HG03280 (cell line): ENCODE data around the gene ATF7IP.
"Not testable (repeated sequence)": the region's sequence is repeated elsewhere in the genome, so short reads cannot be mapped to it uniquely, and the experiment has no call there.

Source experiments
- ATAC-seq: cut with Tn5 transposase; IDR thresholded peaks from one replicate; pipeline ENCODE4 v1.9.1; 2021; ENCODE audit warnings: mild to moderate bottlenecking, moderate library complexity; ENCODE audit not compliant: unreplicated experiment

The ATF7IP gene

DNA sequence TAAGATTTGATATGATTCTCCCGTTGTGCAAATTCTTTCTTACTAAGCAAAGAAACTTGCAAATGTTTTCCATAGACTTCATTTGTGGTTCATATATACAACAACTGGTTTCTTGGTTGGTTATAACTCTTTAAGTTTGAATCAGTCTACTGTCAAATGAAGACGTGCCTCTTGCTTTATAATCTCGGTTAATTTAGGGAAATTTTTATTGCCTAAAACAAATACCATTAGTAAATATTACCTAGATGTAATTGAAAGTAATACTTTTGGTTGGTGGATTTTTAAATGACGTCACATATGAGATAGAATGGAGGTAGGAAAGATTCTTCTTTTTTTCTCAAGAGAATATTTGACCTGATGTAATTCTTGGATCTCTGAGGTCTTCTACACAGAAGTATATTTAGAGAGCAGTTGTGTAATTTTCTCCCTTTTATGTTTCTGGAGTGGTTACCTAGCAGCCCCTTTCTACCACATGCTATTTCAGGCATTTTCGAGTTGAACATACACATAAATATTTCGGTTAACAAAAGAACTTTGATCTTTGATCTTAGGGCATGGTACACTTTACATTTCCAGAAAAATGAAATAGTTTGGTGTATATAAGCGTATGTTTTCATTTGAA, 1.7 kb downstream of the ATF7IP start:
- peak; percentile 39 for ATAC-seq

- ATAC-seq = no peak
These were observed 3.8 kb downstream of the ATF7IP start for GRCh38 chr12:14369311-14369710.

DNA sequence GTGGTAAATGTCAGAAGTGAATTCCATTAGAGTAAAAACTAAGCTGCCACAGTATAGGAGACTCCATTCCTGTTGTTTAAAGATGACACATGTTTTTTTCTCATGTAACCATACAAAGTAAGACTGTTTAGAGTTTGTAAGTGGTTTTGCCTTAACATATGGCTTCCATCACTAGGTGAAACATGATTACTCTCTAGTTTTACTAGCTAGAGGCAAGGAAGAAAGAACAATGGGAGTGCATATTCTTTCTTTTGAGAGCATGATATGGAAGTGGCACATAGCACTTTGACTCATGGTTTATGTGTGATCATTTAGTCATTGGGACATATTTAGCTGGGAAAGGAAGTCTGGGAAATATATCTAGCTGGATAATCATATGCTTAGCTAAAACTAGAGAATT, 7.7 kb downstream of the ATF7IP start:
- no peak for ATAC-seq

DNA sequence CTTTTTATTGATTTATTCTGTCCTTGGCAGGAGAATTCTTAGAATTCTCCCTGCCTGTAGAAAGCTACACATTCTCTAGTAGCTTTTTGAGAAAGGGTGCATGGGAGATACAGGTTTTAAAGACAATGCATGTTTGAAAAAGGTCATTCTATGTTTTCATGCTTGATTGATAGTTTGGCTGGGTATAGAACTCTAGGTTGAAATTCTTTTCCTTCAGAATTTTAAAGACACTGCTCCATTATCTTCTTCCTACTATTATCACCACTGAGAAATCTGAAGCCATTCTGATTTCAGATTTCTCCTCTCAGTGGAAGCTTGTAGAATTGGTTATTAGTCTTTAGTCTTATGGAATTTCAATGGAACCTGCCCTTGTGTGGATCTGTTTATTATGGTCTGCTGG, 14.0 kb downstream of the ATF7IP start:
- no peak for ATAC-seq

GRCh38 chr12:14384783-14385638, 19.5 kb downstream of the ATF7IP start:
- ATAC-seq = peak; percentile 90

DNA sequence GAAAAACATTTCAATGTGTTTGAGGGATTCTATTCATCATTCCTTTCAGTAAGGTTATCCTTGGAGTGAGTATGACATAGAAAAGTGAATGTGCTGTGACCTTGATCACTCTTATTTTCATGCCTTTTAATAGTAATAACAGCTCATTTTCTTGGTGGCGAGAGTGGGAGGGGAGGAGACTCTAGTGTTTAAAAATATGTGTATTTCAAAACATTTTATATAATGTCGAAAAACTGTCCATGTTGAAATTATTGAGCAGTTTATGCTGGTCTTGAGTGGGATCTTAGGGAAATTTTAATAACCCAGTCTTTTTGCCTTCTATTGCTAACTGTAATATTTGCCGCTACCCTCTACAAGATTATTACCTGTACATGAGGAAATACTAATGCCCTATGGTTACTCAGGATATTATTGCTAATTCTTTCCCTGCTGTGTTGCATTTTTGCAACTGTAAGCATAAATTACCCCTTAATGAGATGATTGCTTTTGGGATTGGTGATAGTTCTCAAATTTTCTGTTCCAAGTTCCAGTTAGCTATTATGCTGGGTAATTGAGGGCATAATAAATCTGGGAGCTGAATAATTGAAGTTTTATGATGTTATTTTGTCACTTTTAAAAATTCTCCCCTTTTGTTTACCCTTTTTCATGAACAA, 21.9 kb downstream of the ATF7IP start:
- ATAC-seq = no peak

- ATAC-seq = no peak
These were observed 25.0 kb downstream of the ATF7IP start for GRCh38 chr12:14390449-14390848.

DNA sequence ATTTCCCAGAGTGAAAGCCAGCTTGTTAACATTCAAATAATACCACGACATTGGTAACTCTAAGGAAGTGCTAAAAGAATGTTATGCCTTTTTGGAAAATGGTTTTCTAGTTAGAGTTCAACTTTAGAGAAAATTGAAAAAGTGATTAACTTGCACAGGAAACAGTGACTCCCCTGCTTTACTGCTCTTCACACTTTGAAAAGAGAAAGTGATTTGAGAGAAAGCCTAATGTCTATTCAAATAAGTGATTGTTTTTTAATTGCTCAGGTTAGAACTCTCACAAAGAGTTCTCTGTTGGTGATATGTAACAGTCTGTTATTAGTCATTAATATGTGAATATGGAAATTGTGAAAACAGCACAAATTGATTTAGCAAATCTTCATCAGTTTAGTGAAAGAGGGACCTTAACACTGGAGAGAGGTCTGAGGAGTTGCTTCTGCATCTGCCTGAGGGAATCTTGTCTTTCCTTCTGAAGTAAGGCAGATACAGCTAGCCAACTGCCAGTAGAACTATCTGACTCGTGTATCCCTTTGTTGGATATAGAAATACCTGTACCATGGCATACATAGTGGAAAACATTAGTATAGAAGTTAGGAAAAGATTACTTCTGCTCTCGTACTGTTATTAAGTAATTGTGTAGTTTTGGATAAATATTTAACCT, 25.5 kb downstream of the ATF7IP start:
- no peak for ATAC-seq

GRCh38 chr12:14393751-14394150, 28.3 kb downstream of the ATF7IP start:
- no peak for ATAC-seq

DNA sequence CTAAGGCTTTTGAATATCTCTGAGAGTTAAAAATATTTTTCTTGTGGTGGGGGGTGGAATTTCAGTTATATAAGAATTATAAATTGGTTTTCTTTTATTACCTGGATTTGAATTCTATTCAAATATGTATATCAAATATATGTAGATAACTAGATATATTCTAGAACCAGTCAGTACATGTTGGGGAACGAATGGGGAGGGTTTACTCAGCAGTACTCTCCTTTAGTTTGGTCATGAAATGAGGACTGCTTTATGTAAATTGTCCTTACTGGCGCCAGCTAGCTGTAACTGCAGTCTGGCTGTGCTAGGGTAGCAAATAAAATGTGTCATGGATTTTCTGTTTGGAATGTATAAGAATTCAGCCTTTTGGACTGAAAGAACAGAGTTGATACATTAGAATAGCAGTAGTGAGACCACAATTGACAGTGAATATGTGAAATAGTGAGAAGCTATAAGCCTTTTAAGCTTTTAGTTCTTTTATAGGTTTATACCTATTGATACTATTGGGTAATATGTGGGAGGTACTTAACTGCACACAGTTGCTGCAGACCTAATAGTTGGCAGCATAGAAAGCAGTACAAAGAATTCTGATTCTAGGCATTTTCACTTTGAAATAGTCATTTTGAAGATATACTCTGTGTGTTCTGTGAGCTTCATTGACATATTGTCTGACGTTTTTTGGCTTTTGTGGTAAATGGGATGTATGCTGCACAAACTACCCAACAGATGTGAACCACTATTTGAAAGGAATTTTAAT, 29.0 kb downstream of the ATF7IP start:
- peak; percentile 70 for ATAC-seq

GRCh38 chr12:14395074-14395778, 29.7 kb downstream of the ATF7IP start:
- peak; percentile 42 for ATAC-seq

- peak; percentile 48 for ATAC-seq
These were observed 30.6 kb downstream of the ATF7IP start for GRCh38 chr12:14396071-14396470.

GRCh38 chr12:14399871-14400270, 34.4 kb downstream of the ATF7IP start:
- no peak for ATAC-seq

DNA sequence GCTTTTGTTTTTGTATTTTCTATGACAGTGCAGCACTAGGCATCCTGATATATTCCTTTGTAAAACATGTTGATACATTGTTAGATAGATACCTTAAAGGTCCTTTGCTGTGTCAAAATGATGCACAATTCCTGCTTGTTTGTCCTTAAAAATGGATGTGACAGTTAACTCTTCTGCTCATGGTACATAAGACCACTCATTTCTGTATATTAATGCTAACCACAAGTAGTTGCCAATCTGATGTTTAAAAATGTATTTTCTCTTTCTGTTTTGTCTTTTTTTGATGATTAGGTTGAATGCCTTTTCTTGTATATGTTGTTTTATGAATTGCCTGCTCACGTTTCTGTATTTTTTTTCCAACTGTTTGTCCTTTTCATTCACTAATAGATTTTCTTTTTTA, 35.1 kb downstream of the ATF7IP start:
- ATAC-seq = no peak

- ATAC-seq = not testable (repeated sequence)
These were observed 35.8 kb downstream of the ATF7IP start for GRCh38 chr12:14401267-14401666.

DNA sequence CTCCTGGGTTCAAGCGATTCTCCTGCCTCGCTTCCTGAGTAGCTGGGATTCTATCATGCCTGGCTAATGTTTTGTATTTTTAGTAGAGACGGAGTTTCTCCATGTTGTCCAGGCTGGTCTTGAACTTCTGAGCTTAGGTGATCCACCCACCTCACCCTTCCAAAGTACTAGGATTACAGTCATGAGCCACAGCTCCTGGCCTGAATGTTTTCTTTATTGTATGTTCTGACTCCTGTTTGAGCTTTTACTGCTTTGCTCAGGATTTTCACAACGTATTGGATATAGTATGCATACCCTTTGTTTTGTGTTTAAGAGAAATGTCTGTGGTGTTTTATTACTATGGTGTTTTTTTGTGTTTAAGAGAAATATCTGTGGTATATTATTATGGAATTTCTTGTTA, 37.2 kb downstream of the ATF7IP start:
- no peak for ATAC-seq

- no peak for ATAC-seq
These were observed 37.8 kb downstream of the ATF7IP start for GRCh38 chr12:14403293-14403692.

GRCh38 chr12:14403711-14404196, 38.3 kb downstream of the ATF7IP start:
- peak; percentile 58 for ATAC-seq

DNA sequence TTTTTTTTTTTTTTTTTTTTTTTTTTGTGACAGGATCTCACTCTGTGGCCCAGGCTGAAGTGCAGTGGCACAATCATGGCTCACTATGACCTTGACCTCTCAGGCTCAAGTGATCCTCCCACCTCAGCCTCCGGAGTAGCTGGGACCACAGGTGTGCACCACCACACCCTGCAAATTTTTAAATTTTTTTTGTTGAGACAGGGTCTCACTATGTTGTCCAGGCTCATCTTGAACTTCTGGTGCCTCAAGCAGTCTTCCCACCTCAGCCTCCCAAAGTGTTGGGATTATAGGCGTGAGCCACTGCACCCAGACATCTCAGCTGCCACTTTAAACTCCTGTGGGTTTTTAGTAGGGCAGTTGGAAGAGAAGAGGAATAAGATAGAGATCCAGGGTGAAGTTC, 39.9 kb downstream of the ATF7IP start:
- ATAC-seq = not testable (repeated sequence)

- ATAC-seq = no peak
These were observed 42.7 kb downstream of the ATF7IP start for GRCh38 chr12:14408208-14408607.
